Measurements from ENCODE around the gene SERPINB4.

The SERPINB4 gene

GRCh38 chr18:63626431-63626830 lies 17.6 kb downstream of the SERPINB4 start:
- H3K9me3 Mint-ChIP-seq: peaks cover 55% of the 10 kb centered on the region
- no peaks in the 10 kb centered on the region for H3K4me1 Mint-ChIP-seq
- no peaks in the 10 kb centered on the region for H3K27me3 Mint-ChIP-seq (ENCODE audit: low read depth)
- H3K27ac Mint-ChIP-seq: no peak overlapping the region
- no peak overlapping the region for H3K4me3 Mint-ChIP-seq
- peaks cover 7% of the 10 kb centered on the region for H3K36me3 Mint-ChIP-seq (ENCODE audit: low read depth)
- no peak for TF ChIP-seq CTCF (IDR thresholded peaks at IDR 0.05; ENCODE audit: unreplicated experiment in 3 of 3)

GRCh38 chr18:63624863-63625262 lies 19.2 kb downstream of the SERPINB4 start:
- no peak for TF ChIP-seq CTCF (IDR thresholded peaks at IDR 0.05; ENCODE audit: unreplicated experiment in 3 of 3)
- Mint-ChIP-seq H3K27ac (no peak overlapping the region), H3K4me1 (no peaks in the 10 kb centered on the region), H3K36me3 (ENCODE audit: low read depth) (peaks cover 7% of the 10 kb centered on the region), H3K27me3 (ENCODE audit: low read depth) (no peaks in the 10 kb centered on the region), H3K4me3 (no peak overlapping the region), H3K9me3 (peaks cover 54% of the 10 kb centered on the region)

GRCh38 chr18:63619661-63620060 lies 24.4 kb downstream of the SERPINB4 start:
- TF ChIP-seq CTCF (IDR thresholded peaks at IDR 0.05; ENCODE audit: unreplicated experiment in 3 of 3): no peak
- Mint-ChIP-seq H3K27ac (no peak overlapping the region), H3K4me3 (no peak overlapping the region), H3K36me3 (ENCODE audit: low read depth) (no peaks in the 10 kb centered on the region), H3K27me3 (ENCODE audit: low read depth) (no peaks in the 10 kb centered on the region), H3K4me1 (no peaks in the 10 kb centered on the region), H3K9me3 (peaks cover 25% of the 10 kb centered on the region)

GRCh38 chr18:63617915-63618234 lies 26.2 kb downstream of the SERPINB4 start:
- Mint-ChIP-seq H3K27me3 (ENCODE audit: low read depth) (no peaks in the 10 kb centered on the region), H3K36me3 (ENCODE audit: low read depth) (no peaks in the 10 kb centered on the region), H3K4me3 (no peak overlapping the region), H3K27ac (no peak overlapping the region), H3K9me3 (peaks cover 11% of the 10 kb centered on the region), H3K4me1 (no peaks in the 10 kb centered on the region)
- no peak for TF ChIP-seq CTCF (IDR thresholded peaks at IDR 0.05; ENCODE audit: unreplicated experiment in 3 of 3)

GRCh38 chr18:63617049-63617914 lies 26.8 kb downstream of the SERPINB4 start:
- Mint-ChIP-seq H3K4me1 (no peaks in the 10 kb centered on the region), H3K4me3 (no peak overlapping the region), H3K27me3 (ENCODE audit: low read depth) (no peaks in the 10 kb centered on the region), H3K9me3 (peaks cover 8% of the 10 kb centered on the region), H3K27ac (peak overlapping the region in 1 of 3 experiments; percentile 37), H3K36me3 (ENCODE audit: low read depth) (no peaks in the 10 kb centered on the region)
- no peak for TF ChIP-seq CTCF (IDR thresholded peaks at IDR 0.05; ENCODE audit: unreplicated experiment in 3 of 3)

GRCh38 chr18:63613420-63613819 lies 30.6 kb downstream of the SERPINB4 start:
- H3K9me3 Mint-ChIP-seq: no peaks in the 10 kb centered on the region
- no peak overlapping the region for H3K4me3 Mint-ChIP-seq
- no peak overlapping the region for H3K27ac Mint-ChIP-seq
- no peaks in the 10 kb centered on the region for H3K4me1 Mint-ChIP-seq
- no peaks in the 10 kb centered on the region for H3K27me3 Mint-ChIP-seq (ENCODE audit: low read depth)
- TF ChIP-seq CTCF (IDR thresholded peaks at IDR 0.05; ENCODE audit: unreplicated experiment in 3 of 3): no peak
- no peaks in the 10 kb centered on the region for H3K36me3 Mint-ChIP-seq (ENCODE audit: low read depth)

All from nephron (organoid).